GM12878 (cell line): ENCODE measurements around the gene RNF13. TPM values are rescaled to one million over a fixed set of nuclear protein-coding genes. Genes with fewer than 3 reads are reported as not detected.

Source experiments
- ATAC-seq: fragments of 200-7000 bp; cut with Tn5 transposase; 3 replicates; pipeline ENCODE4 v1.9.1; 2020; ENCODE audit warnings: mild to moderate bottlenecking, moderate library complexity
- BruUV-seq: library from RNA; stranded (reverse); fragments of 400-500 nt; replicated peaks from 2 replicates; lab custom pipeline; 2021; lab: Mats Ljungman, UMichigan
- CTCF ChIA-PET: fragments of 300-600 bp; sonication (Branson Sonifier 250); formaldehyde crosslinking; extraction: SDS; loops from one replicate; lab custom pipeline; 2021; ENCODE audit warnings: inconsistent platforms; lab: Yijun Ruan, JAX
- POLR2A ChIA-PET: fragments of 350-600 bp; formaldehyde crosslinking; extraction: SDS; loops from one replicate; lab custom pipeline; 2021; ENCODE audit warnings: inconsistent platforms; lab: Charles Lee
- RAD21 ChIA-PET: fragments of 300-600 bp; sonication (Branson Sonifier 250); formaldehyde crosslinking; loops from one replicate; lab custom pipeline; 2023; ENCODE audit warnings: antibody characterized with exemption; ENCODE audit not compliant: unreplicated experiment; lab: Charles Lee
- SMC1A ChIA-PET: fragments of 300-600 bp; sonication (Branson Sonifier 250); formaldehyde crosslinking; loops from one replicate; lab custom pipeline; 2023; ENCODE audit not compliant: unreplicated experiment, uncharacterized antibody; lab: Charles Lee
- DNase-seq: peaks from one replicate; pipeline ENCODE4 v3.0.0-alpha.2; 2011; ENCODE audit warnings: low read depth, low spot score
- FAIRE-seq: peaks from 3 replicates; lab custom pipeline; 2011; peaks lifted over from hg19 to GRCh38; lab: Jason Lieb, UNC
- H2AFZ ChIP-seq: 2 replicates; pipeline ENCODE4 v1.6.0; 2011; ENCODE audit warnings: low read depth, low read length, control low read depth; ENCODE audit not compliant: control insufficient read depth
- H3K27ac ChIP-seq: 2 replicates; pipeline ENCODE4 v1.5.1; 2011; ENCODE audit warnings: control low read depth; ENCODE audit not compliant: control insufficient read depth, insufficient read depth
- H3K27me3 ChIP-seq, 2 experiments: replicated peaks in 1 of 2; 2 replicates each; pipeline versions ENCODE4 v1.6.0 to v1.6.1; 2011; ENCODE audit warnings: low read length in 1 of 2; ENCODE audit not compliant: control insufficient read depth in 2 of 2, insufficient read depth in 2 of 2
- H3K36me3 ChIP-seq, 2 experiments: 2 replicates each; pipeline ENCODE4 v1.5.1; 2011; ENCODE audit warnings: low read length in 1 of 2; ENCODE audit not compliant: control insufficient read depth in 2 of 2, insufficient read depth in 2 of 2
- H3K4me1 ChIP-seq: 2 replicates; pipeline ENCODE4 v1.6.1; 2011; ENCODE audit warnings: mild to moderate bottlenecking, low read length, moderate library complexity, mixed read lengths; ENCODE audit not compliant: control insufficient read depth, insufficient read depth
- H3K4me2 ChIP-seq: 2 replicates; pipeline ENCODE4 v1.6.0; 2011; ENCODE audit warnings: control low read depth; ENCODE audit not compliant: control insufficient read depth, insufficient read depth
- H3K4me3 ChIP-seq: fragments of 200-600 bp; sonication (generic); 2 replicates; pipeline ENCODE4 v1.5.1; 2016
- H3K79me2 ChIP-seq: 2 replicates; pipeline ENCODE4 v1.6.0; 2011; ENCODE audit warnings: low read length; ENCODE audit not compliant: control insufficient read depth, insufficient read depth
- H3K9ac ChIP-seq: 2 replicates; pipeline ENCODE4 v1.8.0; 2011; ENCODE audit warnings: low read length, control low read depth, mixed read lengths; ENCODE audit not compliant: control insufficient read depth, insufficient read depth
- H3K9me3 ChIP-seq: replicated peaks from 3 replicates; pipeline ENCODE4 v1.5.1; 2011; ENCODE audit warnings: mild to moderate bottlenecking, low read length; ENCODE audit not compliant: control insufficient read depth, insufficient read depth
- H4K20me1 ChIP-seq: 2 replicates; pipeline ENCODE4 v1.6.0; 2011; ENCODE audit not compliant: control insufficient read depth, insufficient read depth
- CBX5 ChIP-seq: sonication (generic); IDR thresholded peaks from 2 replicates; pipeline ENCODE4 v1.6.1; 2016; ENCODE audit warnings: low read depth, moderate library complexity, mild to moderate bottlenecking, inconsistent platforms
- EGR1 ChIP-seq, 2 experiments: IDR thresholded peaks; 1 replicate in 1 of 2; 2 replicates in 1 of 2; pipeline ENCODE4 v1.6.1; 2011 to 2012; ENCODE audit warnings: low read depth in 2 of 2, low read length in 2 of 2, borderline replicate concordance in 1 of 2, mild to moderate bottlenecking in 1 of 2, moderate library complexity in 1 of 2
- ETV6 ChIP-seq, 2 experiments: fragments of 450-650 bp in 1 of 2; IDR thresholded peaks in 1 of 2; conservative IDR thresholded peaks in 1 of 2; 2 replicates each; pipeline ENCODE4 v1.6.1; 2014; ENCODE audit warnings: antibody characterized with exemption in 1 of 2, borderline replicate concordance in 1 of 2, low read depth in 1 of 2, mild to moderate bottlenecking in 1 of 2, moderate library complexity in 1 of 2
- GATAD2B ChIP-seq: fragments of 450-650 bp; conservative IDR thresholded peaks from 2 replicates; pipeline ENCODE4 v1.6.1; 2017; ENCODE audit warnings: low read depth, mild to moderate bottlenecking, moderate library complexity
- IKZF1 ChIP-seq: fragments of 450-650 bp; conservative IDR thresholded peaks from 2 replicates; pipeline ENCODE4 v1.6.1; 2017; ENCODE audit warnings: antibody characterized with exemption, mild to moderate bottlenecking
- KAT2A ChIP-seq: conservative IDR thresholded peaks from 2 replicates; pipeline ENCODE4 v1.6.1; 2011; ENCODE audit warnings: low read depth, low read length; ENCODE audit not compliant: control insufficient read depth
- MYC ChIP-seq: IDR thresholded peaks from 2 replicates; pipeline ENCODE4 v1.6.1; 2011; ENCODE audit warnings: mild to moderate bottlenecking, low read length, moderate library complexity, inconsistent platforms; ENCODE audit not compliant: insufficient read depth, insufficient replicate concordance, insufficient read length, severe bottlenecking
- NFIC ChIP-seq: IDR thresholded peaks from 2 replicates; pipeline ENCODE4 v1.6.1; 2012; ENCODE audit warnings: low read depth, mild to moderate bottlenecking, inconsistent platforms, low read length, moderate library complexity
- POLR2AphosphoS5 ChIP-seq: IDR thresholded peaks from 2 replicates; pipeline ENCODE4 v1.6.1; 2011; ENCODE audit warnings: mild to moderate bottlenecking, low read length, inconsistent platforms
- SMARCA5 ChIP-seq: fragments of 450-650 bp; IDR thresholded peaks from 2 replicates; pipeline ENCODE4 v1.6.1; 2017; ENCODE audit warnings: mild to moderate bottlenecking
- YY1 ChIP-seq: IDR thresholded peaks from 2 replicates; pipeline ENCODE4 v1.6.1; 2011; ENCODE audit warnings: low read depth, mild to moderate bottlenecking, low read length
- WGBS: methylation state at CpG from one replicate; pipeline ENCODE4 v1.1.6; 2016; ENCODE audit warnings: low lambda C conversion rate; ENCODE audit not compliant: insufficient replicate concordance, insufficient coverage; ENCODE audit errors: missing lambda C conversion rate; 5-methylcytosine and 5-hydroxymethylcytosine counted together
- in situ Hi-C: fragments of 300-500 bp; cut with MboI; formaldehyde crosslinking; loops from 9 replicates; pipeline ENCODE4 v1.14.3; 2018; ENCODE audit warnings: mixed read lengths
- intact Hi-C: fragments of 100-400 bp; cut with micrococcal nuclease; formaldehyde crosslinking; loops from one replicate; pipeline ENCODE4 v1.14.2; 2022; ENCODE audit not compliant: unreplicated experiment
- polyA plus RNA-seq, 11 experiments: library from polyadenylated mRNA; depleted of rRNA in 4 of 11; unstranded in 6 of 11; stranded (reverse) in 5 of 11; fragments of >200 nt; fragmentation: Nextera tagmentation in 4 of 11; fragmentation: Illumina TruSeq in 1 of 11; extraction: Ambion mirVana in 4 of 11; extraction: Trizol in 1 of 11; gene quantifications; 1 replicate in 1 of 11; 2 replicates in 10 of 11; pipeline versions ENCODE4 v1.2.1 to v1.2.3, GENCODE V29; 2011 to 2016; ENCODE audit warnings: inconsistent platforms in 2 of 11, missing spikeins in 2 of 11, low read depth in 1 of 11
- total RNA-seq, 4 experiments: library from RNA; depleted of rRNA in 3 of 4; stranded (reverse); fragments of >200 nt in 3 of 4; fragmentation: Illumina TruSeq in 1 of 4; extraction: Trizol in 1 of 4; gene quantifications; 2 replicates each; pipeline versions ENCODE4 v1.2.1 to v1.2.3, GENCODE V29; 2013 to 2021
- TF ChIP-seq, protein P1 (sequence below): fragments of 150-350 bp; IDR thresholded peaks from 2 replicates; pipeline ENCODE4 v1.6.1; 2016; ENCODE audit warnings: low read depth, low read length
- TF ChIP-seq, protein P2 (sequence below): fragments of 450-650 bp; IDR thresholded peaks from 2 replicates; pipeline ENCODE4 v1.6.1; 2017; ENCODE audit warnings: mild to moderate bottlenecking, moderate library complexity
- TF ChIP-seq, protein P3 (sequence below): IDR thresholded peaks from 2 replicates; pipeline ENCODE4 v1.6.1; 2012; ENCODE audit warnings: low read depth, low read length, improper control_type of control experiment

Gene RNF13
- total and polyA plus RNA-seq, 10 of the 15 experiments (the other 5 are each of a cell fraction or from before 2014, with no cell fraction given): 18.9 to 73.4 (median 36.7) TPM

DNA sequence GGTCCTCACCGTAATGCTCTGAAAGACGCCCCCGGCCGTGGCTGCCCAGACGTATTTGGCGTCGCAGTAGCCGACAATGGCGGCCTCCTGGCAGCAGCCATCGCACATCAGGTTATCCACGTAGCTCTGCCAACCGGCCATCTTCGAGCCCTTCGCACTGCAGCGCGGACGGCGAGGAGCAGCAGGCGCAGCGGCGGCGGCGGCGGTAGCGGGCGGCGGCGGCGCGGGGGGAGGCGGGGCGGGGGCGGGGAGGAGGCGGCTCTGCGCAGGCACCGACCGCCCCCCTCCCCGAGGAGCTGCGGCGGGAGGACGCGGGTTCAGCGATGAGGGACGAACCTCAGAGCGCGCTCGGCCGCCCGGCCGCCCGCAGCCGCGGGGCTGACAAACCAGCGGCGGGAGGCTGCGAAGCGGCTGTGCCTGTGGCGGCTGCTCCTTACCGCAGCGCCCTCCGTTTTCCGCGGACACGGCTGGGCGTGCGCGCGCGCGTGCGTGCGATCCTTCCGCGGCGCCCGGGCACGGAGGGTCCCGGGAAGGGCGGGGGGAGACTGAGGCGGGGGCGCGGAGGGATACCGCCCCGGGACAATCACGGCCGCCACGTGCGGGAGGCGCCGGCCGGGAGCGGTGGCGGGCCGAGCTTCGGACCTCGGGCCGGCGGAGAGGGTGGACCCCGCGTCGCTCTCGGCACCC, 157.8 kb downstream of the RNF13 start, which contains the start of gene PFN2:
TSS of gene PFN2 (minus strand) at position 180 of the 687 bp plus-strand sequence. CDS start at position 141, 39 bp downstream.
- Histone ChIP-seq H3K4me2 (peak within 1 kb of the TSS; percentile 92), H3K27me3 (0 out of 4 replicates have a peak, but pooled peaks cover 0 to 4% of the 10 kb centered on the region in 2 experiments), H2AFZ (peak within 1 kb of the TSS; percentile 85), H3K79me2 (peaks cover 5% of the 10 kb centered on the region), H3K9me3 (no peaks in the 10 kb centered on the region), H3K4me3 (peak within 1 kb of the TSS; percentile 66), H3K4me1 (no peaks in the 10 kb centered on the region), H4K20me1 (no peaks in the 10 kb centered on the region), H3K9ac (peak within 1 kb of the TSS; percentile 55), H3K27ac (peak within 1 kb of the TSS; percentile 15; the same call in 1 of the 2 replicates), H3K36me3 (no peaks in the 10 kb centered on the region)
- no peak for DNase-seq
- BruUV-seq: no TSS peak
- ChIA-PET SMC1A (interaction anchor here (1.0 to 2.2 kb wide), 6 partner anchors 17 to 213 kb away, joined by 3 to 10 read pairs (median 4); no protein-coding TSS in a partner anchor), POLR2A (interaction anchor here (0.7 kb wide), 1 partner anchor 206 kb away, joined by 3 read pairs; no protein-coding TSS in a partner anchor), RAD21 (interaction anchor here (9.3 kb wide), 1 partner anchor 212 kb away, joined by 111 read pairs; no protein-coding TSS in a partner anchor), CTCF (interaction anchor here (1.3 to 1.8 kb wide), 2 partner anchors 48 to 213 kb away, joined by 4 to 12 read pairs; no protein-coding TSS in a partner anchor)
- intact Hi-C loops: loop anchor here (2.0 to 5.0 kb wide), 2 partner anchors 48 to 146 kb away; no protein-coding TSS in a partner anchor
- peak; percentile 57 for ATAC-seq
- in situ Hi-C loops: loop anchor here (25.0 kb wide), 1 partner anchor 541 kb away; no protein-coding TSS in a partner anchor
- FAIRE-seq: no peak
- WGBS: 0% methylated on average over 56 of the region's 102 CpGs
- TF ChIP-seq GATAD2B (peak; percentile 66), ETV6 (conservative IDR thresholded peaks at IDR 0.05 in 1 of 2, IDR thresholded peaks at IDR 0.05 in 1 of 2; ENCODE audit: borderline replicate concordance in 1 of 2, low read depth in 1 of 2) (no peak), EGR1 (IDR thresholded peaks at IDR 0.05; ENCODE audit: borderline replicate concordance in 1 of 2, low read depth in 2 of 2, low read length in 2 of 2) (peak in 1 of 2 experiments; percentile 22; a peak in 1 of 3 replicates), IKZF1 (peak; percentile 68), SMARCA5 (peak; percentile 31; the same call in 1 of the 2 replicates), POLR2AphosphoS5 (no peak), NFIC (no peak), MYC (no peak), KAT2A (no peak), CBX5 (no peak), YY1 (peak; percentile 92)
- TF ChIP-seq, protein P1, sequence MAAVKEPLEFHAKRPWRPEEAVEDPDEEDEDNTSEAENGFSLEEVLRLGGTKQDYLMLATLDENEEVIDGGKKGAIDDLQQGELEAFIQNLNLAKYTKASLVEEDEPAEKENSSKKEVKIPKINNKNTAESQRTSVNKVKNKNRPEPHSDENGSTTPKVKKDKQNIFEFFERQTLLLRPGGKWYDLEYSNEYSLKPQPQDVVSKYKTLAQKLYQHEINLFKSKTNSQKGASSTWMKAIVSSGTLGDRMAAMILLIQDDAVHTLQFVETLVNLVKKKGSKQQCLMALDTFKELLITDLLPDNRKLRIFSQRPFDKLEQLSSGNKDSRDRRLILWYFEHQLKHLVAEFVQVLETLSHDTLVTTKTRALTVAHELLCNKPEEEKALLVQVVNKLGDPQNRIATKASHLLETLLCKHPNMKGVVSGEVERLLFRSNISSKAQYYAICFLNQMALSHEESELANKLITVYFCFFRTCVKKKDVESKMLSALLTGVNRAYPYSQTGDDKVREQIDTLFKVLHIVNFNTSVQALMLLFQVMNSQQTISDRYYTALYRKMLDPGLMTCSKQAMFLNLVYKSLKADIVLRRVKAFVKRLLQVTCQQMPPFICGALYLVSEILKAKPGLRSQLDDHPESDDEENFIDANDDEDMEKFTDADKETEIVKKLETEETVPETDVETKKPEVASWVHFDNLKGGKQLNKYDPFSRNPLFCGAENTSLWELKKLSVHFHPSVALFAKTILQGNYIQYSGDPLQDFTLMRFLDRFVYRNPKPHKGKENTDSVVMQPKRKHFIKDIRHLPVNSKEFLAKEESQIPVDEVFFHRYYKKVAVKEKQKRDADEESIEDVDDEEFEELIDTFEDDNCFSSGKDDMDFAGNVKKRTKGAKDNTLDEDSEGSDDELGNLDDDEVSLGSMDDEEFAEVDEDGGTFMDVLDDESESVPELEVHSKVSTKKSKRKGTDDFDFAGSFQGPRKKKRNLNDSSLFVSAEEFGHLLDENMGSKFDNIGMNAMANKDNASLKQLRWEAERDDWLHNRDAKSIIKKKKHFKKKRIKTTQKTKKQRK: no peak
- TF ChIP-seq, protein P2, sequence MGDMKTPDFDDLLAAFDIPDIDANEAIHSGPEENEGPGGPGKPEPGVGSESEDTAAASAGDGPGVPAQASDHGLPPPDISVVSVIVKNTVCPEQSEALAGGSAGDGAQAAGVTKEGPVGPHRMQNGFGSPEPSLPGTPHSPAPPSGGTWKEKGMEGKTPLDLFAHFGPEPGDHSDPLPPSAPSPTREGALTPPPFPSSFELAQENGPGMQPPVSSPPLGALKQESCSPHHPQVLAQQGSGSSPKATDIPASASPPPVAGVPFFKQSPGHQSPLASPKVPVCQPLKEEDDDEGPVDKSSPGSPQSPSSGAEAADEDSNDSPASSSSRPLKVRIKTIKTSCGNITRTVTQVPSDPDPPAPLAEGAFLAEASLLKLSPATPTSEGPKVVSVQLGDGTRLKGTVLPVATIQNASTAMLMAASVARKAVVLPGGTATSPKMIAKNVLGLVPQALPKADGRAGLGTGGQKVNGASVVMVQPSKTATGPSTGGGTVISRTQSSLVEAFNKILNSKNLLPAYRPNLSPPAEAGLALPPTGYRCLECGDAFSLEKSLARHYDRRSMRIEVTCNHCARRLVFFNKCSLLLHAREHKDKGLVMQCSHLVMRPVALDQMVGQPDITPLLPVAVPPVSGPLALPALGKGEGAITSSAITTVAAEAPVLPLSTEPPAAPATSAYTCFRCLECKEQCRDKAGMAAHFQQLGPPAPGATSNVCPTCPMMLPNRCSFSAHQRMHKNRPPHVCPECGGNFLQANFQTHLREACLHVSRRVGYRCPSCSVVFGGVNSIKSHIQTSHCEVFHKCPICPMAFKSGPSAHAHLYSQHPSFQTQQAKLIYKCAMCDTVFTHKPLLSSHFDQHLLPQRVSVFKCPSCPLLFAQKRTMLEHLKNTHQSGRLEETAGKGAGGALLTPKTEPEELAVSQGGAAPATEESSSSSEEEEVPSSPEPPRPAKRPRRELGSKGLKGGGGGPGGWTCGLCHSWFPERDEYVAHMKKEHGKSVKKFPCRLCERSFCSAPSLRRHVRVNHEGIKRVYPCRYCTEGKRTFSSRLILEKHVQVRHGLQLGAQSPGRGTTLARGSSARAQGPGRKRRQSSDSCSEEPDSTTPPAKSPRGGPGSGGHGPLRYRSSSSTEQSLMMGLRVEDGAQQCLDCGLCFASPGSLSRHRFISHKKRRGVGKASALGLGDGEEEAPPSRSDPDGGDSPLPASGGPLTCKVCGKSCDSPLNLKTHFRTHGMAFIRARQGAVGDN: peak; percentile 48; the same call in 1 of the 2 replicates
- TF ChIP-seq, protein P3, sequence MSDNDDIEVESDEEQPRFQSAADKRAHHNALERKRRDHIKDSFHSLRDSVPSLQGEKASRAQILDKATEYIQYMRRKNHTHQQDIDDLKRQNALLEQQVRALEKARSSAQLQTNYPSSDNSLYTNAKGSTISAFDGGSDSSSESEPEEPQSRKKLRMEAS: peak; percentile 62
